HCT116 (cell line): ENCODE data around the gene C4orf50. TPM values are rescaled to one million over a fixed set of nuclear protein-coding genes. Genes with fewer than 3 reads are reported as not detected.

Experiments
- ATAC-seq: fragments of 200-7000 bp; cut with Tn5 transposase; 2 replicates; pipeline ENCODE4 v1.9.1; 2020; ENCODE audit warnings: mild to moderate bottlenecking, moderate library complexity
- BruUV-seq: library from RNA; stranded (reverse); fragments of 400-500 nt; replicated peaks from 2 replicates; lab custom pipeline; 2021; lab: Mats Ljungman, UMichigan
- CTCF ChIA-PET: fragments of 300-600 bp; sonication (Branson Sonifier 250); formaldehyde crosslinking; loops from one replicate; lab custom pipeline; 2021; ENCODE audit warnings: antibody characterized with exemption; lab: Charles Lee
- POLR2A ChIA-PET: fragments of 300-600, 350-600 bp; sonication (Branson Sonifier 250); formaldehyde crosslinking; loops from one replicate; lab custom pipeline; 2021; ENCODE audit warnings: antibody characterized with exemption; lab: Charles Lee
- RAD21 ChIA-PET, 2 experiments: fragments of 300-600 bp; sonication (Branson Sonifier 250); formaldehyde crosslinking; loops; one replicate each; lab custom pipeline; 2023; ENCODE audit warnings: low total read pairs in 2 of 2; ENCODE audit not compliant: uncharacterized antibody in 2 of 2, unreplicated experiment in 2 of 2, low non-redundant PET in 1 of 2; lab: Charles Lee
- DNase-seq: peaks from one replicate; pipeline ENCODE4 v3.0.0-alpha.2; 2010; ENCODE audit warnings: low read depth, low spot score
- H2AFZ ChIP-seq: fragments of 200-600 bp; shearing (Covaris generic), sonication (generic); 2 replicates; pipeline ENCODE4 v1.6.1; 2017; ENCODE audit warnings: low read depth, mixed run types, mixed read lengths, antibody characterized with exemption, low read length; ENCODE audit not compliant: poor library complexity, severe bottlenecking
- H3K27ac ChIP-seq: 2 replicates; pipeline ENCODE4 v1.5.1; 2012; ENCODE audit warnings: low read depth, low read length
- H3K27me3 ChIP-seq: fragments of 200-600 bp; sonication (generic); 2 replicates; pipeline ENCODE4 v1.6.1; 2016; ENCODE audit warnings: mixed run types, low read length, mixed read lengths; ENCODE audit not compliant: insufficient read depth
- H3K36me3 ChIP-seq, 2 experiments: fragments of 200-500 bp in 1 of 2; fragments of 200-600 bp in 1 of 2; sonication (Bioruptor generic) in 1 of 2; sonication (generic) in 1 of 2; 2 replicates each; pipeline versions ENCODE4 v1.5.1 to v1.6.1; 2014 to 2016; ENCODE audit warnings: low read length in 2 of 2, inconsistent platforms in 1 of 2, mixed read lengths in 1 of 2, mixed run types in 1 of 2; ENCODE audit not compliant: insufficient read depth in 2 of 2, control insufficient read depth in 1 of 2
- H3K4me1 ChIP-seq, 2 experiments: fragments of 200-600 bp in 1 of 2; sonication (generic) in 1 of 2; 2 replicates each; pipeline versions ENCODE4 v1.5.1 to v1.6.1; 2012 to 2017; ENCODE audit warnings: low read length in 2 of 2, inconsistent platforms in 1 of 2, mild to moderate bottlenecking in 1 of 2, mixed read lengths in 1 of 2, mixed run types in 1 of 2, moderate library complexity in 1 of 2; ENCODE audit not compliant: insufficient read depth in 2 of 2, control insufficient read depth in 1 of 2
- H3K4me2 ChIP-seq: fragments of 200-600 bp; sonication (generic); 2 replicates; pipeline ENCODE4 v1.6.1; 2017; ENCODE audit warnings: mixed run types, low read length, mixed read lengths
- H3K4me3 ChIP-seq, 2 experiments: fragments of 200-600 bp in 1 of 2; sonication (generic) in 1 of 2; replicated peaks in 1 of 2; 2 replicates each; pipeline ENCODE4 v1.5.1; 2011 to 2016; ENCODE audit warnings: low read length in 2 of 2, control low read depth in 1 of 2, low read depth in 1 of 2, mild to moderate bottlenecking in 1 of 2, mixed read lengths in 1 of 2, mixed run types in 1 of 2
- H3K79me2 ChIP-seq: fragments of 200-600 bp; sonication (generic); 2 replicates; pipeline ENCODE4 v1.6.1; 2017; ENCODE audit warnings: mild to moderate bottlenecking, mixed run types, low read length, moderate library complexity, mixed read lengths; ENCODE audit not compliant: insufficient read depth
- H3K9ac ChIP-seq: fragments of 200-600 bp; sonication (generic); 2 replicates; pipeline ENCODE4 v1.6.1; 2016; ENCODE audit warnings: low read length, mixed read lengths
- H3K9me2 ChIP-seq: fragments of 200-600 bp; sonication (generic), shearing (Covaris generic); 2 replicates; pipeline ENCODE4 v1.6.1; 2017; ENCODE audit warnings: mixed run types, mild to moderate bottlenecking, moderate library complexity; ENCODE audit not compliant: insufficient read depth
- H3K9me3 ChIP-seq, 2 experiments: fragments of 200-500 bp in 1 of 2; fragments of 200-600 bp in 1 of 2; sonication (Bioruptor generic) in 1 of 2; sonication (generic) in 1 of 2; 2 replicates each; pipeline ENCODE4 v1.6.1; 2014 to 2017; ENCODE audit warnings: low read length in 2 of 2, mixed read lengths in 2 of 2, inconsistent platforms in 1 of 2, low read depth in 1 of 2, mild to moderate bottlenecking in 1 of 2, mixed run types in 1 of 2, moderate library complexity in 1 of 2; ENCODE audit not compliant: control insufficient read depth in 1 of 2, insufficient read depth in 1 of 2
- H4K20me1 ChIP-seq: fragments of 200-600 bp; sonication (generic), shearing (Covaris generic); 2 replicates; pipeline ENCODE4 v1.6.1; 2017; ENCODE audit warnings: mixed run types, mild to moderate bottlenecking, moderate library complexity; ENCODE audit not compliant: insufficient read depth
- CBX3 ChIP-seq: IDR thresholded peaks from 2 replicates; pipeline ENCODE4 v1.6.1; 2012; ENCODE audit warnings: low read depth
- CTCF ChIP-seq, 3 experiments: fragments of 200-600 bp in 1 of 3; sonication (generic) in 1 of 3; IDR thresholded peaks in 2 of 3; conservative IDR thresholded peaks in 1 of 3; 2 replicates each; pipeline ENCODE4 v1.5.1; 2012 to 2017; ENCODE audit warnings: low read depth in 2 of 3, low read length in 2 of 3, antibody characterized with exemption in 1 of 3, borderline replicate concordance in 1 of 3, control low read depth in 1 of 3, mild to moderate bottlenecking in 1 of 3, mixed read lengths in 1 of 3, mixed run types in 1 of 3, moderate library complexity in 1 of 3; ENCODE audit not compliant: insufficient read depth in 1 of 3
- EGR1 ChIP-seq: IDR thresholded peaks from 2 replicates; pipeline ENCODE4 v1.6.1; 2012; ENCODE audit warnings: low read depth
- EZH2 ChIP-seq: fragments of 200-600 bp; sonication (generic); IDR thresholded peaks from 2 replicates; pipeline ENCODE4 v1.6.1; 2017; ENCODE audit warnings: antibody characterized with exemption, mixed run types
- POLR2A ChIP-seq: IDR thresholded peaks from 2 replicates; pipeline ENCODE4 v1.7.0; 2011; ENCODE audit warnings: borderline replicate concordance; ENCODE audit not compliant: insufficient read depth, insufficient read length; ENCODE audit errors: extremely low read depth
- POLR2AphosphoS5 ChIP-seq: IDR thresholded peaks from 2 replicates; pipeline ENCODE4 v1.6.1; 2011; ENCODE audit warnings: mild to moderate bottlenecking, low read depth, low read length, moderate library complexity
- RAD21 ChIP-seq: IDR thresholded peaks from 2 replicates; pipeline ENCODE4 v1.6.1; 2012; ENCODE audit warnings: low read depth, mild to moderate bottlenecking
- REST ChIP-seq: IDR thresholded peaks from 2 replicates; pipeline ENCODE4 v1.6.1; 2012; ENCODE audit warnings: low read depth
- SIN3A ChIP-seq: IDR thresholded peaks from 2 replicates; pipeline ENCODE4 v1.6.1; 2012; ENCODE audit warnings: low read depth
- SP1 ChIP-seq: IDR thresholded peaks from 2 replicates; pipeline ENCODE4 v1.6.1; 2012; ENCODE audit warnings: low read depth
- SRF ChIP-seq: IDR thresholded peaks from 2 replicates; pipeline ENCODE4 v1.6.1; 2012; ENCODE audit warnings: low read depth
- ZBTB33 ChIP-seq: IDR thresholded peaks from 2 replicates; pipeline ENCODE4 v1.6.1; 2011; ENCODE audit warnings: mild to moderate bottlenecking, low read length, moderate library complexity; ENCODE audit not compliant: insufficient replicate concordance; ENCODE audit errors: extremely low read depth
- ZFX ChIP-seq: fragments of 450-650 bp; IDR thresholded peaks from 2 replicates; pipeline ENCODE4 v1.6.1; 2017
- intact Hi-C: fragments of 100-400 bp; cut with micrococcal nuclease; formaldehyde crosslinking; loops from 2 replicates; pipeline ENCODE4 v1.10.0; 2022
- total RNA-seq: library from RNA; stranded (reverse); gene quantifications from one replicate; pipeline ENCODE4 v1.2.1, GENCODE V29; 2021; ENCODE audit not compliant: unreplicated experiment

C4orf50 gene
- total RNA-seq, 1 experiment from 2014 or later = not detected

- H3K27me3 ChIP-seq = peaks cover 43% of the 10 kb centered on the region
- DNase-seq = no peak
- H3K4me2 ChIP-seq = no peak overlapping the region
- H4K20me1 ChIP-seq = no peaks in the 10 kb centered on the region
- ATAC-seq = no peak
- no peaks in the 10 kb centered on the region for H3K9me3 ChIP-seq
- H3K4me1 ChIP-seq = no peaks in the 10 kb centered on the region
- ChIA-PET RAD21 (no interaction called here), CTCF (no interaction called here), POLR2A (no interaction called here)
- BruUV-seq = no TSS peak
- H3K27ac ChIP-seq = no peak overlapping the region
- no peak for TF ChIP-seq EZH2
- TF ChIP-seq POLR2A = no peak
- no peak for TF ChIP-seq ZFX
- TF ChIP-seq REST = no peak
- TF ChIP-seq EGR1 = no peak
- H3K36me3 ChIP-seq = no peaks in the 10 kb centered on the region
- H3K9me2 ChIP-seq = no peaks in the 10 kb centered on the region
- no peak overlapping the region for H2AFZ ChIP-seq
- intact Hi-C loops = no loop called here
- no peak overlapping the region for H3K4me3 ChIP-seq
- no peaks in the 10 kb centered on the region for H3K79me2 ChIP-seq
- H3K9ac ChIP-seq = no peak overlapping the region
Measured at GRCh38 chr4:5877392-5877791, 140.8 kb downstream of the C4orf50 start.

- POLR2A ChIA-PET = no interaction called here
- Histone ChIP-seq H3K9me3 (no peaks in the 10 kb centered on the region), H3K9me2 (no peaks in the 10 kb centered on the region), H3K36me3 (no peaks in the 10 kb centered on the region), H4K20me1 (no peaks in the 10 kb centered on the region), H3K4me3 (no peak overlapping the region), H3K9ac (no peak overlapping the region), H3K4me2 (no peak overlapping the region), H3K27ac (no peak overlapping the region), H3K79me2 (no peaks in the 10 kb centered on the region), H3K4me1 (no peaks in the 10 kb centered on the region), H2AFZ (no peak overlapping the region), H3K27me3 (peaks cover 32% of the 10 kb centered on the region)
- intact Hi-C loops = no loop called here
- no peak for DNase-seq
- RAD21 ChIA-PET = no interaction called here
- CTCF ChIA-PET = no interaction called here
- BruUV-seq = no TSS peak
- no peak for TF ChIP-seq ZBTB33
- TF ChIP-seq EZH2 = no peak
- TF ChIP-seq ZFX = no peak
- TF ChIP-seq POLR2AphosphoS5 = no peak
- TF ChIP-seq EGR1 = no peak
- TF ChIP-seq SRF = no peak
- no peak for TF ChIP-seq CTCF (IDR thresholded peaks at IDR 0.05 in 2 of 3, conservative IDR thresholded peaks at IDR 0.05 in 1 of 3; ENCODE audit: borderline replicate concordance in 1 of 3, insufficient read depth in 1 of 3, low read depth in 2 of 3, low read length in 2 of 3)
- TF ChIP-seq CBX3 = no peak
- TF ChIP-seq SIN3A = no peak
- no peak for TF ChIP-seq POLR2A
- TF ChIP-seq SP1 = no peak
- TF ChIP-seq RAD21 = no peak
- no peak for ATAC-seq
Measured at GRCh38 chr4:5874811-5875449, 143.3 kb downstream of the C4orf50 start.
